H9 (cell line): ENCODE data around the gene CAMTA1. TPM values are rescaled to one million over a fixed set of nuclear protein-coding genes. Genes with fewer than 3 reads are reported as not detected.

ENCODE experiments used
- DNase-seq: peaks from one replicate; pipeline ENCODE4 v3.0.0-alpha.2; 2017
- H2AFZ ChIP-seq: one replicate; pipeline ENCODE4 v1.6.1; 2013; ENCODE audit warnings: mild to moderate bottlenecking, low read length, control low read depth, moderate library complexity
- H2AK5ac ChIP-seq: 2 replicates; pipeline ENCODE4 v1.6.1; 2013; ENCODE audit warnings: low read length, control low read depth, mixed read lengths; ENCODE audit not compliant: insufficient read length
- H2BK120ac ChIP-seq: one replicate; pipeline ENCODE4 v1.6.1; 2013; ENCODE audit warnings: low read depth, mild to moderate bottlenecking, low read length, control low read depth, inconsistent platforms; ENCODE audit not compliant: poor library complexity, severe bottlenecking
- H2BK12ac ChIP-seq: 2 replicates; pipeline ENCODE4 v1.6.1; 2013; ENCODE audit warnings: low read length, control low read depth, mixed read lengths, low read depth; ENCODE audit not compliant: insufficient read length
- H2BK15ac ChIP-seq: 2 replicates; pipeline ENCODE4 v1.6.1; 2013; ENCODE audit warnings: low read depth, low read length, control low read depth
- H2BK20ac ChIP-seq: one replicate; pipeline ENCODE4 v1.6.1; 2013; ENCODE audit warnings: low read depth, mild to moderate bottlenecking, low read length, control low read depth, inconsistent platforms; ENCODE audit not compliant: poor library complexity, severe bottlenecking
- H2BK5ac ChIP-seq: 2 replicates; pipeline ENCODE4 v1.6.1; 2013; ENCODE audit warnings: low read length, control low read depth, mixed read lengths; ENCODE audit not compliant: insufficient read length
- H3K14ac ChIP-seq: 2 replicates; pipeline ENCODE4 v1.6.1; 2013; ENCODE audit warnings: low read length, control low read depth; ENCODE audit not compliant: insufficient read depth
- H3K18ac ChIP-seq: 2 replicates; pipeline ENCODE4 v1.6.1; 2013; ENCODE audit warnings: low read depth, mild to moderate bottlenecking, mixed read lengths, low read length, control low read depth; ENCODE audit not compliant: insufficient read length
- H3K23ac ChIP-seq: 2 replicates; pipeline ENCODE4 v1.6.1; 2013; ENCODE audit warnings: low read length, control low read depth, mixed read lengths, low read depth; ENCODE audit not compliant: insufficient read length
- H3K23me2 ChIP-seq: 2 replicates; pipeline ENCODE4 v1.6.1; 2013; ENCODE audit warnings: low read depth, mild to moderate bottlenecking, mixed read lengths, low read length, control low read depth; ENCODE audit not compliant: insufficient read length, poor library complexity, severe bottlenecking
- H3K27ac ChIP-seq: 2 replicates; pipeline ENCODE4 v1.5.1; 2013; ENCODE audit warnings: low read length, control low read depth, mixed read lengths, low read depth; ENCODE audit not compliant: insufficient read length
- H3K27me3 ChIP-seq: 2 replicates; pipeline ENCODE4 v1.6.1; 2013; ENCODE audit warnings: low read length, control low read depth, inconsistent platforms; ENCODE audit not compliant: insufficient read depth
- H3K4ac ChIP-seq: 2 replicates; pipeline ENCODE4 v1.6.1; 2013; ENCODE audit warnings: low read depth, mild to moderate bottlenecking, control low read depth, inconsistent platforms, low read length, moderate library complexity
- H3K4me1 ChIP-seq: 2 replicates; pipeline ENCODE4 v1.6.1; 2013; ENCODE audit warnings: low read length, control low read depth, inconsistent platforms; ENCODE audit not compliant: insufficient read depth
- H3K4me2 ChIP-seq: 2 replicates; pipeline ENCODE4 v1.6.1; 2013; ENCODE audit warnings: low read length, control low read depth, mixed read lengths; ENCODE audit not compliant: insufficient read length, insufficient read depth
- H3K56ac ChIP-seq: 2 replicates; pipeline ENCODE4 v1.6.1; 2013; ENCODE audit warnings: low read depth, mild to moderate bottlenecking, mixed read lengths, low read length, control low read depth; ENCODE audit not compliant: insufficient read length
- H3K79me1 ChIP-seq: 2 replicates; pipeline ENCODE4 v1.6.1; 2013; ENCODE audit warnings: low read depth, mild to moderate bottlenecking, moderate library complexity, low read length, control low read depth, inconsistent platforms; ENCODE audit not compliant: insufficient read depth, poor library complexity, severe bottlenecking
- H3K79me2 ChIP-seq: 2 replicates; pipeline ENCODE4 v1.6.1; 2013; ENCODE audit warnings: low read length, control low read depth, inconsistent platforms; ENCODE audit not compliant: insufficient read depth
- H3K9ac ChIP-seq: 2 replicates; pipeline ENCODE4 v1.6.1; 2013; ENCODE audit warnings: low read length, control low read depth, mixed read lengths; ENCODE audit not compliant: insufficient read length; ENCODE audit errors: extremely low read depth
- H3K9me3 ChIP-seq: one replicate; pipeline ENCODE4 v1.6.1; 2013; ENCODE audit warnings: low read depth, low read length, inconsistent platforms; ENCODE audit not compliant: control insufficient read depth
- H3T11ph ChIP-seq: one replicate; pipeline ENCODE4 v1.6.1; 2013; ENCODE audit warnings: mild to moderate bottlenecking, low read length, control low read depth, inconsistent platforms
- H4K20me1 ChIP-seq: one replicate; pipeline ENCODE4 v1.6.1; 2013; ENCODE audit not compliant: control insufficient read depth, insufficient read length, insufficient read depth
- H4K5ac ChIP-seq: 2 replicates; pipeline ENCODE4 v1.6.1; 2013; ENCODE audit warnings: low read depth, mild to moderate bottlenecking, mixed read lengths, low read length, control low read depth; ENCODE audit not compliant: insufficient read length
- H4K8ac ChIP-seq: replicated peaks from 2 replicates; pipeline ENCODE4 v1.6.1; 2013; ENCODE audit warnings: low read length, control low read depth, mixed read lengths, low read depth; ENCODE audit not compliant: insufficient read length
- H4K91ac ChIP-seq: 2 replicates; pipeline ENCODE4 v1.6.1; 2013; ENCODE audit warnings: low read depth, mild to moderate bottlenecking, moderate library complexity, mixed read lengths, low read length, control low read depth; ENCODE audit not compliant: insufficient read length
- H3K27ac Mint-ChIP-seq, 3 experiments: 2 replicates in 2 of 3; 3 replicates in 1 of 3; pipeline ENCODE4 v1.8.0; 2020 to 2021; ENCODE audit warnings: mixed read lengths in 3 of 3, mild to moderate bottlenecking in 1 of 3, moderate library complexity in 1 of 3
- H3K27me3 Mint-ChIP-seq: 2 replicates; pipeline ENCODE4 v1.8.0; 2021; ENCODE audit warnings: low read depth, mild to moderate bottlenecking, moderate library complexity, mixed read lengths
- H3K36me3 Mint-ChIP-seq, 3 experiments: 2 replicates in 2 of 3; 3 replicates in 1 of 3; pipeline ENCODE4 v1.8.0; 2020 to 2021; ENCODE audit warnings: low read depth in 3 of 3, mixed read lengths in 3 of 3; ENCODE audit not compliant: insufficient read depth in 1 of 3
- H3K4me1 Mint-ChIP-seq, 2 experiments: 2 replicates each; pipeline ENCODE4 v1.8.0; 2020; ENCODE audit warnings: mixed read lengths in 2 of 2
- H3K4me3 Mint-ChIP-seq, 2 experiments: 2 replicates in 1 of 2; 3 replicates in 1 of 2; pipeline ENCODE4 v1.8.0; 2020 to 2021; ENCODE audit warnings: mild to moderate bottlenecking in 2 of 2, mixed read lengths in 2 of 2, moderate library complexity in 1 of 2
- H3K9me3 Mint-ChIP-seq, 2 experiments: 2 replicates in 1 of 2; 3 replicates in 1 of 2; pipeline ENCODE4 v1.8.0; 2020; ENCODE audit warnings: mild to moderate bottlenecking in 2 of 2, mixed read lengths in 2 of 2, moderate library complexity in 1 of 2
- WGBS: extraction: QIAGEN DNeasy Blood & Tissue Kit; methylation state at CpG from one replicate; pipeline ENCODE4 v1.1.7; 2013; ENCODE audit warnings: missing lambda C conversion rate, low lambda C conversion rate, mixed read lengths; ENCODE audit not compliant: insufficient read length; ENCODE audit errors: extremely low coverage; 5-methylcytosine and 5-hydroxymethylcytosine counted together
- total RNA-seq: library from RNA; stranded (reverse); gene quantifications from 2 replicates; pipeline ENCODE4 v1.2.1, GENCODE V29; 2021
- TF ChIP-seq, protein P1 (sequence below): fragments of 200-600 bp; sonication (generic); conservative IDR thresholded peaks from 3 replicates; pipeline ENCODE4 v1.8.0; 2021; ENCODE audit warnings: antibody characterized with exemption, mild to moderate bottlenecking

The CAMTA1 gene
- total RNA-seq, 1 experiment from 2014 or later: 115 TPM

DNA sequence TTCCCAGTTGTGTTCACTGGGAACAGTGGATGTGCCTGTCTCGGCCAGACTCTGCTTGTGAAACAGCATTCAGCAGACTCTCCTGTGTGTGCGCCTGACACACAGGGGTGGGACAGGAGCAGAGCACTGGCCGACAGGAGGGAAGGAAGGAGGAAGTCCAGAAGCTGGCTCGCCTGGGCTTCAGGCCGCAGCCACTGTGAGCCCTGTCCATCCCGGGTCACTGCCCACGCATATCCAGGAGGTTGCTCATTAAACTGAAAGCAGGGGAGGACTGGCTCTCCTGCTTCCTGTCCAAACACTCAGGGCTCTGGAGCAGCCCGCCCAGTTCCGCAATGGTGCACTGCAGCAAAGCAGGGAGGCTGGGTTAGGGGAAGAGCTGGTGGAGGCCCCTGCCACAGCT is 767.1 kb downstream of the CAMTA1 start:
- Histone ChIP-seq H2BK5ac (no peak overlapping the region), H3K14ac (no peak overlapping the region), H3K4me2 (no peak overlapping the region), H4K91ac (no peak overlapping the region), H4K20me1 (no peaks in the 10 kb centered on the region), H2BK20ac (no peak overlapping the region), H2BK12ac (no peak overlapping the region), H3K23me2 (no peaks in the 10 kb centered on the region), H3T11ph (no peak overlapping the region), H3K4me1 (peaks cover 3% of the 10 kb centered on the region; the same call in 1 of the 2 replicates), H3K79me1 (no peaks in the 10 kb centered on the region), H2AK5ac (no peak overlapping the region), H2AFZ (no peak overlapping the region), H3K79me2 (no peaks in the 10 kb centered on the region), H3K56ac (no peak overlapping the region), H2BK120ac (no peak overlapping the region), H3K9me3 (no peaks in the 10 kb centered on the region), H4K5ac (no peak overlapping the region), H2BK15ac (no peak overlapping the region), H4K8ac (no peak overlapping the region), H3K4ac (no peak overlapping the region), H3K23ac (no peak overlapping the region), H3K27me3 (no peaks in the 10 kb centered on the region), H3K27ac (no peak overlapping the region), H3K9ac (no peak overlapping the region), H3K18ac (no peak overlapping the region)
- no peak overlapping the region for H3K27ac Mint-ChIP-seq
- H3K4me1 Mint-ChIP-seq: peaks cover 25% of the 10 kb centered on the region in 2 experiments
- no peak overlapping the region for H3K4me3 Mint-ChIP-seq
- no peak for DNase-seq
- no peaks in the 10 kb centered on the region for H3K36me3 Mint-ChIP-seq
- TF ChIP-seq, protein P1, sequence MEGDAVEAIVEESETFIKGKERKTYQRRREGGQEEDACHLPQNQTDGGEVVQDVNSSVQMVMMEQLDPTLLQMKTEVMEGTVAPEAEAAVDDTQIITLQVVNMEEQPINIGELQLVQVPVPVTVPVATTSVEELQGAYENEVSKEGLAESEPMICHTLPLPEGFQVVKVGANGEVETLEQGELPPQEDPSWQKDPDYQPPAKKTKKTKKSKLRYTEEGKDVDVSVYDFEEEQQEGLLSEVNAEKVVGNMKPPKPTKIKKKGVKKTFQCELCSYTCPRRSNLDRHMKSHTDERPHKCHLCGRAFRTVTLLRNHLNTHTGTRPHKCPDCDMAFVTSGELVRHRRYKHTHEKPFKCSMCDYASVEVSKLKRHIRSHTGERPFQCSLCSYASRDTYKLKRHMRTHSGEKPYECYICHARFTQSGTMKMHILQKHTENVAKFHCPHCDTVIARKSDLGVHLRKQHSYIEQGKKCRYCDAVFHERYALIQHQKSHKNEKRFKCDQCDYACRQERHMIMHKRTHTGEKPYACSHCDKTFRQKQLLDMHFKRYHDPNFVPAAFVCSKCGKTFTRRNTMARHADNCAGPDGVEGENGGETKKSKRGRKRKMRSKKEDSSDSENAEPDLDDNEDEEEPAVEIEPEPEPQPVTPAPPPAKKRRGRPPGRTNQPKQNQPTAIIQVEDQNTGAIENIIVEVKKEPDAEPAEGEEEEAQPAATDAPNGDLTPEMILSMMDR: no peak
- WGBS: no CpG with 5 or more reads among the region's 9 CpGs
- peaks cover 7% of the 10 kb centered on the region for H3K27me3 Mint-ChIP-seq
- peaks cover 3 to 4% of the 10 kb centered on the region in 2 experiments; a peak in 4 of 5 replicates for H3K9me3 Mint-ChIP-seq
